Neuronal stem cell (in vitro differentiated cells): Measurements from ENCODE around the gene NTSR1.
A peak's percentile ranks its signal among the peaks of the same experiment; 100 is the strongest.

Experiments used
- DNase-seq: peaks from one replicate; pipeline ENCODE4 v3.0.0-alpha.2; 2013; ENCODE audit warnings: low spot score
- H2AFZ ChIP-seq: one replicate; pipeline ENCODE4 v1.6.1; 2013; ENCODE audit warnings: mild to moderate bottlenecking, low read length, inconsistent platforms
- H2AK5ac ChIP-seq: 2 replicates; pipeline ENCODE4 v1.6.1; 2013; ENCODE audit warnings: low read depth, mild to moderate bottlenecking, inconsistent platforms, low read length, moderate library complexity, mixed read lengths
- H2BK120ac ChIP-seq: 2 replicates; pipeline ENCODE4 v1.6.1; 2013; ENCODE audit warnings: low read depth, mild to moderate bottlenecking, inconsistent platforms, low read length, moderate library complexity, mixed read lengths
- H2BK12ac ChIP-seq: one replicate; pipeline ENCODE4 v1.6.1; 2013; ENCODE audit warnings: low read length, inconsistent platforms
- H2BK15ac ChIP-seq: 2 replicates; pipeline ENCODE4 v1.6.1; 2013; ENCODE audit warnings: mild to moderate bottlenecking, low read length, inconsistent platforms, mixed read lengths
- H2BK5ac ChIP-seq: one replicate; pipeline ENCODE4 v1.6.1; 2013; ENCODE audit warnings: inconsistent platforms, mild to moderate bottlenecking, low read length, moderate library complexity
- H3K14ac ChIP-seq: one replicate; pipeline ENCODE4 v1.6.1; 2013; ENCODE audit warnings: low read length, inconsistent platforms
- H3K18ac ChIP-seq: 2 replicates; pipeline ENCODE4 v1.6.1; 2013; ENCODE audit warnings: low read length, inconsistent platforms
- H3K23ac ChIP-seq: 2 replicates; pipeline ENCODE4 v1.6.1; 2013; ENCODE audit warnings: low read depth, mild to moderate bottlenecking, mixed read lengths, low read length, inconsistent platforms; ENCODE audit not compliant: poor library complexity
- H3K27ac ChIP-seq: replicated peaks from 3 replicates; pipeline ENCODE4 v1.5.1; 2013; ENCODE audit warnings: low read length, inconsistent platforms
- H3K27me3 ChIP-seq, 3 experiments: 2 replicates each; pipeline ENCODE4 v1.6.1; 2013; ENCODE audit warnings: low read length in 3 of 3, mild to moderate bottlenecking in 2 of 3, inconsistent platforms in 1 of 3, low read depth in 1 of 3, mixed read lengths in 1 of 3, moderate library complexity in 1 of 3; ENCODE audit not compliant: control insufficient read depth in 3 of 3, insufficient read depth in 3 of 3
- H3K36me3 ChIP-seq, 2 donors: replicated peaks in 1 of 2; 2 replicates each; pipeline ENCODE4 v1.6.1; 2013; ENCODE audit warnings: low read length in 2 of 2; ENCODE audit not compliant: control insufficient read depth in 2 of 2, insufficient read depth in 2 of 2
- H3K4ac ChIP-seq: 2 replicates; pipeline ENCODE4 v1.6.1; 2013; ENCODE audit warnings: inconsistent platforms, mild to moderate bottlenecking, low read length, moderate library complexity
- H3K4me1 ChIP-seq, 2 donors: 1 replicate in 1 of 2; 2 replicates in 1 of 2; pipeline ENCODE4 v1.6.1; 2013; ENCODE audit warnings: low read length in 2 of 2, low read depth in 1 of 2; ENCODE audit not compliant: control insufficient read depth in 2 of 2, insufficient read depth in 1 of 2
- H3K4me2 ChIP-seq: one replicate; pipeline ENCODE4 v1.6.1; 2013; ENCODE audit warnings: mild to moderate bottlenecking, low read length, inconsistent platforms; ENCODE audit not compliant: insufficient read depth, poor library complexity, severe bottlenecking
- H3K4me3 ChIP-seq, 2 donors: 2 replicates each; pipeline ENCODE4 v1.5.1; 2013; ENCODE audit warnings: low read length in 2 of 2, mild to moderate bottlenecking in 2 of 2, inconsistent platforms in 1 of 2, moderate library complexity in 1 of 2
- H3K79me1 ChIP-seq: one replicate; pipeline ENCODE4 v1.6.1; 2013; ENCODE audit warnings: low read depth, mild to moderate bottlenecking, inconsistent platforms, low read length, moderate library complexity
- H3K9ac ChIP-seq: one replicate; pipeline ENCODE4 v1.6.1; 2013; ENCODE audit warnings: mild to moderate bottlenecking, low read depth, low read length, inconsistent platforms; ENCODE audit not compliant: poor library complexity
- H3K9me3 ChIP-seq, 2 donors: replicated peaks in 1 of 2; 2 replicates each; pipeline versions ENCODE3 to v1.6.1; 2013; ENCODE audit warnings: low read length in 2 of 2, mild to moderate bottlenecking in 2 of 2, inconsistent platforms in 1 of 2, low read depth in 1 of 2, mixed read lengths in 1 of 2, moderate library complexity in 1 of 2; ENCODE audit not compliant: control insufficient read depth in 2 of 2, insufficient read depth in 1 of 2
- H4K8ac ChIP-seq: one replicate; pipeline ENCODE4 v1.6.1; 2013; ENCODE audit warnings: low read depth, mild to moderate bottlenecking, inconsistent platforms, low read length, moderate library complexity
- H4K91ac ChIP-seq: one replicate; pipeline ENCODE4 v1.6.1; 2013; ENCODE audit warnings: low read length, low read depth, mild to moderate bottlenecking, inconsistent platforms; ENCODE audit not compliant: poor library complexity
- WGBS, 2 donors: extraction: QIAGEN DNeasy Blood & Tissue Kit; methylation state at CpG; one replicate each; pipeline ENCODE4 v1.1.7; 2013; ENCODE audit warnings: missing lambda C conversion rate in 2 of 2, mixed read lengths in 1 of 2; ENCODE audit not compliant: insufficient read length in 2 of 2, insufficient replicate concordance in 1 of 2; ENCODE audit errors: extremely low coverage in 2 of 2; 5-methylcytosine and 5-hydroxymethylcytosine counted together

Gene NTSR1

DNA sequence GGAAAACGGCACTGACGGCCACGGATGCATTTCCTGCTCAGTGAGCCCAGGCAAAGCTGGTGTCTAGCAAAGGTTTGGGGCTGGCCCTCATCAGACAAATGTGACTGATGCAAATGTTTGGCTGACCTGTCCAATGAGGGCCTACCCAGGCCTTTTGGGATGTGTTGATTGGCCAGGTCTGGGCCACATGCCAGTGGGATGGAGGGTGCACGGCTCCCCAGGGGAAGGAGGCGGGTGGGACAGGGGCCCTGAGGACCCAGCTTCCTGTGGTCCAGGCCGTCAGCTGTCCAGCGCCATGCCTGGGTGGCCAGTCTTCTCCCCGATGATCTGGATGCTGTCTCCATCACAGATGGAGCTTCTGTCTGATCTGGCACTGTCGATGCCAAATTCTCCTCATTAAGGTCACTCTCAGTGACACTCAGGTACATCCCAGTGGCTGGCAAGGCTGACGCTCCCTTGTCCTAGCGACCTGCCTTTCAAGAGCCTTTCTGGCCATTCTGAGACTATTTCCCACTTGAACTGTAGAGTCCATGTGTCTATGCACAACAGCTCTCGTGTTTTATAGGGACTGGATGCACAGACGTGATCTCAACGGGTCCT is 43.0 kb downstream of the NTSR1 start:
- Histone ChIP-seq H2AFZ (peak overlapping the region; percentile 82), H3K79me1 (no peaks in the 10 kb centered on the region), H2BK12ac (peak overlapping the region; percentile 79), H3K9me3 (no peaks in the 10 kb centered on the region), H3K18ac (peak overlapping the region; percentile 86), H3K4me2 (no peak overlapping the region), H3K9ac (no peak overlapping the region), H3K14ac (no peak overlapping the region), H3K4me1 (peaks cover 3 to 10% of the 10 kb centered on the region in 2 donors), H3K27ac (no peak overlapping the region), H2BK120ac (no peak overlapping the region), H3K23ac (no peak overlapping the region), H3K4ac (no peak overlapping the region), H2BK15ac (peak overlapping the region; percentile 84), H3K27me3 (peaks cover 0 to 18% (median 2%) of the 10 kb centered on the region in 3 experiments), H3K36me3 (no peaks in the 10 kb centered on the region), H3K4me3 (no peak overlapping the region), H4K8ac (peak overlapping the region; percentile 29), H2AK5ac (peak overlapping the region; percentile 47), H4K91ac (no peak overlapping the region), H2BK5ac (peak overlapping the region; percentile 26)
- WGBS, 2 donors = no CpG with 5 or more reads among the region's 14 CpGs
- DNase-seq = no peak

DNA sequence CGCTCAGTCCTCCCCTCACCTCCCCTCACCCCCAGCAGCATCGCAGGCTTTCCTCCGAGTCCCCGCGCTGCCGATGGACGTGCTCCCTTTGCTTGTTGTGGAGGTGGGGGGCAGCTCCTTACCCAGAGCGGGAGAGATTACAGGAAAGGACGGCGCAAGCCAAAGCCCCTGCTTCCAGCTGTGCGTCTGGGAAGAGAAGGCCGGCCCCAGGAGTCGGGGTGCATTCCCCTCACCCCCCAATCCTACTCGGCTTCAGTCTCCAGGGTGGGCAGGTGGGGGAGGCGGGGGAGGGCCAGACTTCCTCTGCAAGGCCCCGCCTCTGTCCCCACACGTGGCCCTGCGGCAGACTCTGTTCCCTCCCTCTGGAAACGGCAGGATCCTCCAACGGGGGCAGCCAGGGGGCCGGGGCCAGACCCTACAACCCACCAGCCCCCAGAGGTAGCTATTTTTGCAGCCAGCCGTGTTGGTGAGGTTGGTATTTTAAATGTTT is 43.6 kb downstream of the NTSR1 start:
- Histone ChIP-seq H3K36me3 (no peaks in the 10 kb centered on the region), H3K9ac (no peak overlapping the region), H3K79me1 (no peaks in the 10 kb centered on the region), H3K18ac (peak overlapping the region; percentile 86), H3K4me1 (peaks cover 3 to 10% of the 10 kb centered on the region in 2 donors), H3K4me3 (no peak overlapping the region), H3K4me2 (no peak overlapping the region), H2BK5ac (peak overlapping the region; percentile 26), H2AK5ac (no peak overlapping the region), H3K14ac (peak overlapping the region; percentile 57), H2BK12ac (no peak overlapping the region), H3K23ac (no peak overlapping the region), H3K27ac (no peak overlapping the region), H3K4ac (no peak overlapping the region), H4K8ac (no peak overlapping the region), H2AFZ (peak overlapping the region; percentile 82), H2BK15ac (peak overlapping the region; percentile 84), H2BK120ac (no peak overlapping the region), H3K9me3 (no peaks in the 10 kb centered on the region), H3K27me3 (peaks cover 0 to 21% (median 2%) of the 10 kb centered on the region in 3 experiments), H4K91ac (no peak overlapping the region)
- no peak for DNase-seq
- WGBS, 2 donors = no CpG with 5 or more reads among the region's 22 CpGs

DNA sequence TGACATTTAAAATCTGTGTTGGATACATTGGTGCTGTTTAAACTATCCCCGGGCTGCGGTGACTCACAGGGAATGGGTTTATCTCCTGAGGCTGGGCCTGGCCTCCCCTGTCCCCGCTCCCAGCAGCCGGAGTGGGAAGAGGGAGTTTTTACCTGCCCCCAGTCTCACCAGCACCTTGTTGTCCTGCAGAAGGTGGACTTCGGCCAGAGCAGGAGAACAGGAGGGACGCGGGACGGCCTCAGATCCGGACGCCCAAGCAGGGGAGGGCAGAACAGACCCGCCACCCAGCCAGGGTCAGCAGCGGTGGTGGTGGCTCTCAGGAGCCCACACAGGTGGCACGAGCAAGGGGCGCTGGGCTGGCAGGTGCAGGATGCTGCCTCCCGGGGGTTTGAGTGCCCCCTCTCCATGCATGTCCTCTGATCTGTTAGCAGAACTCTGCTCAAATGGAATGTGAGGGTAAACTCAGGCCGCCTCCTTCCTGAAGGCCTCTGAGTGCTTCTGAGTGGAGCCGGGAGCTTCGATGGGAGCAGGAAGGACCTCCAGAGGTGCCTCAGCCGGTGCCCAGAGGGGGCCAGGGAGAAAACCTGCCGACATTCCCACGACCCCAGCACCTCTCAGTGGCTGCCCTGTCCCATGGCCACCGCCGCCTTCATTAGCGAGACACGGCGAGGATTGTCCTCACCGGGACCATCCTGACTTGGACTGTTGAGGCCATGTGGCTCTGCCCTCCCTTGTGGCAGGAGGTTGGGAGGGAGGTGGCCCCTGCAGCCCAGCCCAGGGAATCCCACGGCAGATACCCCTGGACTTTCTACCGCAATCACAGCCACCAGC is 44.2 kb downstream of the NTSR1 start:
- H3K27ac ChIP-seq = no peak overlapping the region
- no peak for DNase-seq
- WGBS, 2 donors = no CpG with 5 or more reads among the region's 29 CpGs

DNA sequence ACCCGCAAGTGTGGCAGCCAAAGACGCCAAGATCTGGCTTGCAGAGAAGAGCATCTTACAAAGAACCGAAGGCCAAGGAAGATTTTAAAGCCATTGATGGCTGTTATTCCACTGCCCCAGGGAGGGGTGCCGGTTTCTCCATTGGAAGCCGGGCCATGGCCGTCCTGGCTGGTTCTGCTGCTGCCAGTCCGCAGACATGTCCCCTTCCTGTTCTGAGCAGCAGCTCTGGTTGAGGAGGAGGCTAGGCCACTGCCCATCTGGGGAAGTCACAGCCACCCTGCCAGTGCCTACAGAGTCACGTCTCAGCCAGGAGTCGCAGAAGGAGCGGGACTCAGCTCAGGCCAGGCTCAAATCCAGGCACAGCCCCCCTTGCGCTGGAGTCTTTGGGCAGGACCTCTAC is 45.0 kb downstream of the NTSR1 start:
- H4K91ac ChIP-seq = no peak overlapping the region

More for the DNA sequence above, 44.2 kb downstream of the NTSR1 start:
- Histone ChIP-seq H4K8ac (peak overlapping the region; percentile 97), H3K4me3 (no peak overlapping the region), H3K27me3 (peaks cover 0 to 21% (median 2%) of the 10 kb centered on the region in 3 experiments), H3K9me3 (peaks cover 0 to 2% of the 10 kb centered on the region in 2 donors), H3K4me2 (no peak overlapping the region), H3K9ac (peak overlapping the region; percentile 54), H3K79me1 (no peaks in the 10 kb centered on the region), H4K91ac (peak overlapping the region; percentile 17), H2BK120ac (no peak overlapping the region), H3K14ac (peak overlapping the region; percentile 92), H2BK15ac (peak overlapping the region; percentile 97), H3K36me3 (no peaks in the 10 kb centered on the region), H2AFZ (peak overlapping the region; percentile 82), H3K18ac (peak overlapping the region; percentile 92), H2AK5ac (peak overlapping the region; percentile 90), H3K4ac (peak overlapping the region; percentile 57), H3K23ac (peak overlapping the region; percentile 91), H3K4me1 (peaks cover 3 to 10% of the 10 kb centered on the region in 2 donors), H2BK5ac (no peak overlapping the region), H2BK12ac (no peak overlapping the region)

More for the DNA sequence above, 45.0 kb downstream of the NTSR1 start:
- Histone ChIP-seq H2AFZ (no peak overlapping the region), H3K9ac (no peak overlapping the region), H3K18ac (peak overlapping the region; percentile 92), H2BK15ac (peak overlapping the region; percentile 97), H3K4me2 (no peak overlapping the region), H3K4me3 (no peak overlapping the region), H2AK5ac (peak overlapping the region; percentile 77), H3K23ac (no peak overlapping the region), H3K4me1 (peaks cover 3 to 10% of the 10 kb centered on the region in 2 donors), H3K79me1 (no peaks in the 10 kb centered on the region), H3K27ac (no peak overlapping the region), H3K27me3 (peaks cover 0 to 21% (median 2%) of the 10 kb centered on the region in 3 experiments), H2BK5ac (no peak overlapping the region), H2BK12ac (no peak overlapping the region), H3K4ac (no peak overlapping the region), H3K36me3 (no peaks in the 10 kb centered on the region), H2BK120ac (no peak overlapping the region), H3K9me3 (peaks cover 0 to 2% of the 10 kb centered on the region in 2 donors), H3K14ac (peak overlapping the region; percentile 87), H4K8ac (no peak overlapping the region)
- WGBS, 2 donors = no CpG with 5 or more reads among the region's 11 CpGs
- no peak for DNase-seq
